Skeletal muscle satellite cell (primary cell): ENCODE measurements around the gene ZNF804A.

Source experiments
- H3K27me3 ChIP-seq: 2 replicates; pipeline ENCODE4 v1.7.0; 2013; ENCODE audit warnings: low read length; ENCODE audit not compliant: control insufficient read depth, insufficient read depth
- H3K36me3 ChIP-seq: 2 replicates; pipeline ENCODE4 v1.7.0; 2013; ENCODE audit warnings: mild to moderate bottlenecking, control low read depth, low read length; ENCODE audit not compliant: insufficient read depth
- H3K4me1 ChIP-seq: 2 replicates; pipeline ENCODE4 v1.7.0; 2013; ENCODE audit warnings: low read length; ENCODE audit not compliant: control insufficient read depth, insufficient read depth
- H3K4me2 ChIP-seq: 2 replicates; pipeline ENCODE4 v1.7.0; 2013; ENCODE audit warnings: mild to moderate bottlenecking, low read length
- H3K4me3 ChIP-seq: 2 replicates; pipeline ENCODE4 v1.7.0; 2013; ENCODE audit warnings: low read length
- H3K9ac ChIP-seq: 2 replicates; pipeline ENCODE4 v1.7.0; 2013; ENCODE audit warnings: mild to moderate bottlenecking, low read depth, low read length, moderate library complexity
- H3K9me3 ChIP-seq: replicated peaks from 2 replicates; pipeline ENCODE4 v1.7.0; 2013; ENCODE audit warnings: mild to moderate bottlenecking, control low read depth, low read length

The ZNF804A gene

GRCh38 chr2:184577056-184577455, 21.3 kb upstream of the ZNF804A start:
- Histone ChIP-seq H3K27me3 (no peaks in the 10 kb centered on the region), H3K9me3 (no peaks in the 10 kb centered on the region), H3K9ac (no peak overlapping the region), H3K4me1 (no peaks in the 10 kb centered on the region), H3K36me3 (no peaks in the 10 kb centered on the region), H3K4me2 (no peak overlapping the region), H3K4me3 (no peak overlapping the region)

GRCh38 chr2:184577743-184578142, 20.6 kb upstream of the ZNF804A start:
- no peak overlapping the region for H3K9ac ChIP-seq
- H3K4me1 ChIP-seq, result no peaks in the 10 kb centered on the region
- H3K36me3 ChIP-seq, result no peaks in the 10 kb centered on the region
- no peaks in the 10 kb centered on the region for H3K9me3 ChIP-seq
- no peak overlapping the region for H3K4me3 ChIP-seq
- no peak overlapping the region for H3K4me2 ChIP-seq
- no peaks in the 10 kb centered on the region for H3K27me3 ChIP-seq

GRCh38 chr2:184579226-184579625, 19.1 kb upstream of the ZNF804A start:
- H3K4me3 ChIP-seq, result no peak overlapping the region
- no peaks in the 10 kb centered on the region for H3K9me3 ChIP-seq
- no peak overlapping the region for H3K9ac ChIP-seq
- no peaks in the 10 kb centered on the region for H3K27me3 ChIP-seq
- H3K4me1 ChIP-seq, result no peaks in the 10 kb centered on the region
- no peak overlapping the region for H3K4me2 ChIP-seq
- H3K36me3 ChIP-seq, result no peaks in the 10 kb centered on the region

GRCh38 chr2:184581391-184581790, 16.9 kb upstream of the ZNF804A start:
- Histone ChIP-seq H3K4me1 (no peaks in the 10 kb centered on the region), H3K9ac (no peak overlapping the region), H3K4me2 (no peak overlapping the region), H3K4me3 (no peak overlapping the region), H3K36me3 (no peaks in the 10 kb centered on the region), H3K9me3 (no peaks in the 10 kb centered on the region), H3K27me3 (no peaks in the 10 kb centered on the region)

- H3K4me2 ChIP-seq, result no peak overlapping the region
- H3K9ac ChIP-seq, result no peak overlapping the region
- no peaks in the 10 kb centered on the region for H3K4me1 ChIP-seq
- H3K4me3 ChIP-seq, result no peak overlapping the region
- no peaks in the 10 kb centered on the region for H3K27me3 ChIP-seq
- no peaks in the 10 kb centered on the region for H3K9me3 ChIP-seq
- H3K36me3 ChIP-seq, result no peaks in the 10 kb centered on the region
Measured at GRCh38 chr2:184589261-184589660, 9.1 kb upstream of the ZNF804A start.

- peaks cover 8% of the 10 kb centered on the region for H3K4me1 ChIP-seq
- peak overlapping the region; percentile 88 for H3K4me3 ChIP-seq
- peak overlapping the region; percentile 96 for H3K4me2 ChIP-seq
- no peaks in the 10 kb centered on the region for H3K9me3 ChIP-seq
- peak overlapping the region; percentile 86 for H3K9ac ChIP-seq
- no peaks in the 10 kb centered on the region for H3K36me3 ChIP-seq
- H3K27me3 ChIP-seq, result no peaks in the 10 kb centered on the region
Measured at GRCh38 chr2:184596819-184597411, 1.4 kb upstream of the ZNF804A start.

GRCh38 chr2:184597571-184597991, 748 bp upstream of the ZNF804A start:
- H3K4me3 ChIP-seq, result peak overlapping the region; percentile 88
- peaks cover 9% of the 10 kb centered on the region for H3K4me1 ChIP-seq
- peak overlapping the region; percentile 86 for H3K9ac ChIP-seq
- no peaks in the 10 kb centered on the region for H3K9me3 ChIP-seq
- H3K36me3 ChIP-seq, result no peaks in the 10 kb centered on the region
- peak overlapping the region; percentile 96 for H3K4me2 ChIP-seq
- no peaks in the 10 kb centered on the region for H3K27me3 ChIP-seq

GRCh38 chr2:184598002-184598315, 370 bp upstream of the ZNF804A start:
- Histone ChIP-seq H3K27me3 (no peaks in the 10 kb centered on the region), H3K9ac (peak overlapping the region; percentile 86), H3K4me1 (peaks cover 9% of the 10 kb centered on the region), H3K4me2 (peak overlapping the region; percentile 96), H3K4me3 (peak overlapping the region; percentile 88), H3K36me3 (no peaks in the 10 kb centered on the region), H3K9me3 (no peaks in the 10 kb centered on the region)

- Histone ChIP-seq H3K9ac (peak overlapping the region; percentile 86), H3K4me3 (peak overlapping the region; percentile 88), H3K4me1 (peaks cover 9% of the 10 kb centered on the region)
Measured at GRCh38 chr2:184599054-184599871, 934 bp downstream of the ZNF804A start.

GRCh38 chr2:184599872-184600222, 1.5 kb downstream of the ZNF804A start:
- H3K36me3 ChIP-seq, result no peaks in the 10 kb centered on the region
- H3K9ac ChIP-seq, result peak overlapping the region; percentile 86
- H3K4me1 ChIP-seq, result peaks cover 9% of the 10 kb centered on the region
- H3K27me3 ChIP-seq, result no peaks in the 10 kb centered on the region
- H3K4me3 ChIP-seq, result peak overlapping the region; percentile 88
- H3K9me3 ChIP-seq, result no peaks in the 10 kb centered on the region
- peak overlapping the region; percentile 96 for H3K4me2 ChIP-seq

More at GRCh38 chr2:184599054-184599871, 934 bp downstream of the ZNF804A start:
- no peaks in the 10 kb centered on the region for H3K27me3 ChIP-seq
- H3K4me2 ChIP-seq, result peak overlapping the region; percentile 96
- no peaks in the 10 kb centered on the region for H3K36me3 ChIP-seq
- no peaks in the 10 kb centered on the region for H3K9me3 ChIP-seq

GRCh38 chr2:184602734-184603133, 4.4 kb downstream of the ZNF804A start:
- Histone ChIP-seq H3K4me1 (peaks cover 7% of the 10 kb centered on the region), H3K9ac (no peak overlapping the region), H3K36me3 (no peaks in the 10 kb centered on the region)

GRCh38 chr2:184610891-184611290, 12.6 kb downstream of the ZNF804A start:
- H3K4me1 ChIP-seq, result peaks cover 14% of the 10 kb centered on the region
- no peaks in the 10 kb centered on the region for H3K27me3 ChIP-seq
- no peak overlapping the region for H3K9ac ChIP-seq
- H3K4me2 ChIP-seq, result no peak overlapping the region
- H3K36me3 ChIP-seq, result peaks cover 4% of the 10 kb centered on the region
- peaks cover 3% of the 10 kb centered on the region for H3K9me3 ChIP-seq
- H3K4me3 ChIP-seq, result no peak overlapping the region

More at GRCh38 chr2:184602734-184603133, 4.4 kb downstream of the ZNF804A start:
- Histone ChIP-seq H3K4me2 (no peak overlapping the region), H3K9me3 (no peaks in the 10 kb centered on the region), H3K4me3 (no peak overlapping the region), H3K27me3 (no peaks in the 10 kb centered on the region)
